ENCODE data around the gene ATXN7L1.

ATXN7L1 gene

GRCh38 chr7:105778956-105779355 is 97.4 kb downstream of the ATXN7L1 start:
- DNase-seq (ENCODE audit: low read depth in 2 of 2): no peak

GRCh38 chr7:105776986-105777910 is 99.2 kb downstream of the ATXN7L1 start:
- no peak for DNase-seq (ENCODE audit: low read depth in 2 of 2)

- DNase-seq (ENCODE audit: low read depth in 2 of 2): no peak
These were observed 100.2 kb downstream of the ATXN7L1 start for GRCh38 chr7:105776068-105776790.

GRCh38 chr7:105775580-105775979 is 100.8 kb downstream of the ATXN7L1 start:
- no peak for DNase-seq (ENCODE audit: low read depth in 2 of 2)

- DNase-seq (ENCODE audit: low read depth in 2 of 2): no peak
These were observed 103.4 kb downstream of the ATXN7L1 start for GRCh38 chr7:105773030-105773460.

- DNase-seq (ENCODE audit: low read depth in 2 of 2): no peak
These were observed 106.3 kb downstream of the ATXN7L1 start for GRCh38 chr7:105769901-105770628.

GRCh38 chr7:105768898-105769507 is 107.4 kb downstream of the ATXN7L1 start:
- DNase-seq (ENCODE audit: low read depth in 2 of 2): no peak

GRCh38 chr7:105768117-105768516 is 108.3 kb downstream of the ATXN7L1 start:
- DNase-seq (ENCODE audit: low read depth in 2 of 2): no peak

- no peak for DNase-seq (ENCODE audit: low read depth in 2 of 2)
These were observed 109.9 kb downstream of the ATXN7L1 start for GRCh38 chr7:105766421-105767073.

- DNase-seq (ENCODE audit: low read depth in 2 of 2): no peak
These were observed 110.6 kb downstream of the ATXN7L1 start for GRCh38 chr7:105765846-105766245.

GRCh38 chr7:105764506-105764905 is 111.9 kb downstream of the ATXN7L1 start:
- DNase-seq (ENCODE audit: low read depth in 2 of 2): no peak

- no peak for DNase-seq (ENCODE audit: low read depth in 2 of 2)
These were observed 115.6 kb downstream of the ATXN7L1 start for GRCh38 chr7:105760551-105761447.

GRCh38 chr7:105759670-105760550 is 116.5 kb downstream of the ATXN7L1 start:
- DNase-seq (ENCODE audit: low read depth in 2 of 2): no peak

GRCh38 chr7:105756367-105756766 is 120.0 kb downstream of the ATXN7L1 start:
- DNase-seq (ENCODE audit: low read depth in 2 of 2): no peak

- DNase-seq (ENCODE audit: low read depth in 2 of 2): no peak
These were observed 123.6 kb downstream of the ATXN7L1 start for GRCh38 chr7:105752671-105753275.

- no peak for DNase-seq (ENCODE audit: low read depth in 2 of 2)
These were observed 125.3 kb downstream of the ATXN7L1 start for GRCh38 chr7:105751054-105751453.

- DNase-seq (ENCODE audit: low read depth in 2 of 2): no peak
These were observed 127.7 kb downstream of the ATXN7L1 start for GRCh38 chr7:105748701-105749100.

GRCh38 chr7:105745681-105746330 is 130.6 kb downstream of the ATXN7L1 start:
- no peak for DNase-seq (ENCODE audit: low read depth in 2 of 2)
